Rectal smooth muscle tissue (tissue), 1 donor: ENCODE measurements around the gene CHN2.

ENCODE experiments used
- H3K27ac ChIP-seq: one replicate; pipeline ENCODE4 v1.7.0; 2013; ENCODE audit warnings: low read depth, low read length, inconsistent platforms
- H3K27me3 ChIP-seq: one replicate; pipeline ENCODE4 v1.7.0; 2013; ENCODE audit warnings: low read length; ENCODE audit not compliant: control insufficient read depth, insufficient read depth
- H3K36me3 ChIP-seq: one replicate; pipeline ENCODE4 v1.7.0; 2013; ENCODE audit warnings: low read length; ENCODE audit not compliant: control insufficient read depth, insufficient read depth
- H3K4me1 ChIP-seq: one replicate; pipeline ENCODE4 v1.7.0; 2013; ENCODE audit warnings: low read length; ENCODE audit not compliant: control insufficient read depth, insufficient read depth
- H3K4me3 ChIP-seq: one replicate; pipeline ENCODE4 v1.7.0; 2013; ENCODE audit warnings: low read length
- H3K9ac ChIP-seq: one replicate; pipeline ENCODE4 v1.7.0; 2013; ENCODE audit warnings: low read length

Gene CHN2

GRCh38 chr7:29332042-29332811 lies 137.7 kb downstream of the CHN2 start:
- no peak overlapping the region for H3K9ac ChIP-seq
- no peak overlapping the region for H3K4me3 ChIP-seq
- H3K27me3 ChIP-seq = no peaks in the 10 kb centered on the region
- H3K36me3 ChIP-seq = no peaks in the 10 kb centered on the region
- no peak overlapping the region for H3K27ac ChIP-seq
- H3K4me1 ChIP-seq = peaks cover 3% of the 10 kb centered on the region

- Histone ChIP-seq H3K27ac (no peak overlapping the region), H3K27me3 (no peaks in the 10 kb centered on the region), H3K9ac (no peak overlapping the region), H3K36me3 (no peaks in the 10 kb centered on the region), H3K4me1 (peaks cover 2% of the 10 kb centered on the region), H3K4me3 (no peak overlapping the region)
Observed at GRCh38 chr7:29332875-29333855, 138.6 kb downstream of the CHN2 start.

GRCh38 chr7:29335188-29336083 lies 140.9 kb downstream of the CHN2 start:
- Histone ChIP-seq H3K27ac (no peak overlapping the region), H3K36me3 (no peaks in the 10 kb centered on the region), H3K4me3 (no peak overlapping the region), H3K4me1 (no peaks in the 10 kb centered on the region), H3K27me3 (no peaks in the 10 kb centered on the region), H3K9ac (no peak overlapping the region)

GRCh38 chr7:29337546-29338116 lies 143.1 kb downstream of the CHN2 start:
- H3K27ac ChIP-seq = no peak overlapping the region
- no peaks in the 10 kb centered on the region for H3K27me3 ChIP-seq
- no peak overlapping the region for H3K9ac ChIP-seq
- H3K4me3 ChIP-seq = no peak overlapping the region
- no peaks in the 10 kb centered on the region for H3K36me3 ChIP-seq
- no peaks in the 10 kb centered on the region for H3K4me1 ChIP-seq

- Histone ChIP-seq H3K27me3 (no peaks in the 10 kb centered on the region), H3K4me3 (no peak overlapping the region), H3K9ac (no peak overlapping the region), H3K4me1 (no peaks in the 10 kb centered on the region), H3K27ac (no peak overlapping the region), H3K36me3 (no peaks in the 10 kb centered on the region)
Observed at GRCh38 chr7:29340696-29341095, 146.1 kb downstream of the CHN2 start.

- Histone ChIP-seq H3K27ac (no peak overlapping the region), H3K36me3 (no peaks in the 10 kb centered on the region), H3K9ac (no peak overlapping the region), H3K4me3 (no peak overlapping the region), H3K4me1 (no peaks in the 10 kb centered on the region), H3K27me3 (no peaks in the 10 kb centered on the region)
Observed at GRCh38 chr7:29341156-29341555, 146.6 kb downstream of the CHN2 start.

GRCh38 chr7:29342761-29343160 lies 148.2 kb downstream of the CHN2 start:
- no peaks in the 10 kb centered on the region for H3K27me3 ChIP-seq
- H3K4me1 ChIP-seq = no peaks in the 10 kb centered on the region
- no peak overlapping the region for H3K4me3 ChIP-seq
- H3K9ac ChIP-seq = no peak overlapping the region
- H3K36me3 ChIP-seq = no peaks in the 10 kb centered on the region
- H3K27ac ChIP-seq = no peak overlapping the region

- Histone ChIP-seq H3K27me3 (no peaks in the 10 kb centered on the region), H3K4me3 (no peak overlapping the region), H3K27ac (no peak overlapping the region), H3K9ac (no peak overlapping the region), H3K4me1 (no peaks in the 10 kb centered on the region), H3K36me3 (no peaks in the 10 kb centered on the region)
Observed at GRCh38 chr7:29343399-29343798, 148.8 kb downstream of the CHN2 start.

- H3K36me3 ChIP-seq = no peaks in the 10 kb centered on the region
- H3K4me1 ChIP-seq = no peaks in the 10 kb centered on the region
- H3K27ac ChIP-seq = no peak overlapping the region
- H3K27me3 ChIP-seq = no peaks in the 10 kb centered on the region
- H3K4me3 ChIP-seq = no peak overlapping the region
- no peak overlapping the region for H3K9ac ChIP-seq
Observed at GRCh38 chr7:29344334-29344978, 149.9 kb downstream of the CHN2 start.

- no peak overlapping the region for H3K27ac ChIP-seq
Observed at GRCh38 chr7:29345590-29345989, 151.0 kb downstream of the CHN2 start.

GRCh38 chr7:29346231-29346978 lies 151.8 kb downstream of the CHN2 start:
- no peak overlapping the region for H3K27ac ChIP-seq
- no peaks in the 10 kb centered on the region for H3K36me3 ChIP-seq
- H3K4me3 ChIP-seq = no peak overlapping the region
- H3K9ac ChIP-seq = no peak overlapping the region
- no peaks in the 10 kb centered on the region for H3K27me3 ChIP-seq
- H3K4me1 ChIP-seq = no peaks in the 10 kb centered on the region

More at GRCh38 chr7:29345590-29345989, 151.0 kb downstream of the CHN2 start:
- H3K27me3 ChIP-seq = no peaks in the 10 kb centered on the region
- no peaks in the 10 kb centered on the region for H3K4me1 ChIP-seq
- no peaks in the 10 kb centered on the region for H3K36me3 ChIP-seq
- H3K9ac ChIP-seq = no peak overlapping the region
- no peak overlapping the region for H3K4me3 ChIP-seq
